A549 treated with ZK216348 at 1 μM for 4 hours (cell line): ENCODE results near the gene SYNDIG1L. TPM values are rescaled to one million over a fixed set of nuclear protein-coding genes. Genes with fewer than 3 reads are reported as not detected.

Source experiments
- total RNA-seq: library from RNA; stranded (reverse); fragments of 200-300 nt; extraction: Qiagen RNA extraction; gene quantifications from 5 replicates; pipeline ENCODE4 v1.2.3, GENCODE V29; 2022; ENCODE audit warnings: low read depth

Gene SYNDIG1L
- total RNA-seq = not detected in 5 replicates

GRCh38 chr14:74426202-74426582 is at the start of gene SYNDIG1L:
TSS of gene SYNDIG1L (minus strand) at chr14:74426210. CDS start at chr14:74409744, 16,466 bp downstream.

Other genes starting within 250 kb of the SYNDIG1L start
- gene VSX2, start 186.8 kb downstream of the SYNDIG1L start, total RNA-seq = not detected in 5 replicates
- gene ABCD4, start 123.3 kb downstream of the SYNDIG1L start, total RNA-seq = 23.6 to 39.5 TPM (median 33.9 TPM) in 5 replicates
- not detected in 5 replicates for gene VRTN, start 77.7 kb downstream of the SYNDIG1L start, total RNA-seq
- gene NPC2, start 67.1 kb upstream of the SYNDIG1L start, total RNA-seq = 214 to 262 TPM (median 229 TPM) in 5 replicates
- 34.6 to 44.6 TPM (median 38.4 TPM) in 5 replicates for gene ISCA2, start 67.6 kb upstream of the SYNDIG1L start, total RNA-seq
- 7.1 to 16.0 TPM (median 10.2 TPM) in 5 replicates for gene LTBP2, start 186.0 kb upstream of the SYNDIG1L start, total RNA-seq